GM18868 (cell line): Measurements from ENCODE around the gene OXER1.

ENCODE experiments used
- ATAC-seq: cut with Tn5 transposase; IDR thresholded peaks from one replicate; pipeline ENCODE4 v1.9.1; 2021; ENCODE audit warnings: mild to moderate bottlenecking, moderate library complexity; ENCODE audit not compliant: unreplicated experiment

Gene OXER1

DNA sequence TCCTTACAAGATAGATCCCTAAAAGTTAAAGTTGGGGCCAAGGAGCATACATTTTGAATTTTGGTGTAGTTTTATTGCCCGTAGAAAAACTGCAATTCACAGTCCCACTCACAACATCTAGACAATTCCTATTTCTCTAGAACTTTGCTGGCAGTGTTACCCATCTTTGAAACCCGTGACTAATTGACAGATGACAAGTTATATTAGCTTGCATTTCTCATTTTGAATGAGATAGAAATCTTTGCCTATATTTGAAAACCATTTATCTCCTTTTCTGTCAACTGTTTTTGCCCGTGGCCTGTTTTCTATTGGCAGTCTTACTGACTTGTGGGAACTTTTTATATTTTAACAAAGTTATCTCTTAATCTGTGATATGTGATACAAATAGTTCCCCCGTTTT, 50.0 kb downstream of the OXER1 start:
- ATAC-seq, result no peak

DNA sequence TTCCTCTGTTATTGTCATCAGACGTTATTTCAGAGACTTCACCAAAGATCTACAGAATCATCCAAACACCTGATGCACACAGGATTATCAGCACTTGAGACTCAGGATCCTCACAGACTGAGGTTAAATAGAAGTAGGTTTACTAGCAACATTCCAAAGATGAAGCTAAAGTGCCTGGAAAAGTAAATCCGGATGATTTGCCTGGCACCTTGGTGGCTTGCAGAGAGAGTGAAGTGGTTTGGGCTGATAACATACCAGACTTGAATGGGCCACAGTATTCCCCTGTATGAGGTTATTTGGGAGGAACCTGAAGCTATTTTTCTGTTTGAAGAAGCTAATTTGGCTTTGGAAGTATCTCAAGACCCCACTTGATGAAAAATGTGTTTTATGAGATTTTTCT, 51.0 kb downstream of the OXER1 start:
- no peak for ATAC-seq
